ENCODE measurements around the gene LUC7L3.

- TF ChIP-seq CTCF (IDR thresholded peaks at IDR 0.05) (no peak), EZH2 (IDR thresholded peaks at IDR 0.05; ENCODE audit: borderline replicate concordance, insufficient read depth, low read depth, low read length, poor library complexity, severe bottlenecking) (no peak)
Measured at GRCh38 chr17:50685691-50686493, 33.5 kb upstream of the LUC7L3 start.

Measured in B cell (primary cell).